GM21576 (cell line): ENCODE results near the gene MST1.

Source experiments
- ATAC-seq: cut with Tn5 transposase; IDR thresholded peaks from one replicate; pipeline ENCODE4 v1.9.1; 2021; ENCODE audit warnings: mild to moderate bottlenecking, moderate library complexity; ENCODE audit not compliant: unreplicated experiment

MST1 gene

GRCh38 chr3:49658711-49659110 lies 30.6 kb downstream of the MST1 start:
- no peak for ATAC-seq

- ATAC-seq: no peak
Measured at GRCh38 chr3:49657208-49657915, 31.9 kb downstream of the MST1 start.

GRCh38 chr3:49656541-49657112 lies 32.6 kb downstream of the MST1 start:
- ATAC-seq: no peak

GRCh38 chr3:49655731-49656285 lies 33.5 kb downstream of the MST1 start:
- ATAC-seq: no peak

GRCh38 chr3:49654955-49655556 lies 34.2 kb downstream of the MST1 start:
- no peak for ATAC-seq

GRCh38 chr3:49654176-49654825 lies 35.0 kb downstream of the MST1 start:
- ATAC-seq: no peak

GRCh38 chr3:49653621-49654020 lies 35.7 kb downstream of the MST1 start:
- ATAC-seq: no peak

- no peak for ATAC-seq
Measured at GRCh38 chr3:49652903-49653415, 36.3 kb downstream of the MST1 start.

- no peak for ATAC-seq
Measured at GRCh38 chr3:49652218-49652902, 36.9 kb downstream of the MST1 start.

GRCh38 chr3:49650637-49651036 lies 38.6 kb downstream of the MST1 start:
- ATAC-seq: no peak

- no peak for ATAC-seq
Measured at GRCh38 chr3:49650177-49650576, 39.1 kb downstream of the MST1 start.

- ATAC-seq: no peak
Measured at GRCh38 chr3:49649576-49649975, 39.7 kb downstream of the MST1 start.

- no peak for ATAC-seq
Measured at GRCh38 chr3:49648354-49649019, 40.8 kb downstream of the MST1 start.

- no peak for ATAC-seq
Measured at GRCh38 chr3:49647741-49648140, 41.5 kb downstream of the MST1 start.

- ATAC-seq: no peak
Measured at GRCh38 chr3:49646236-49646635, 43.0 kb downstream of the MST1 start.

GRCh38 chr3:49644684-49645083 lies 44.6 kb downstream of the MST1 start:
- no peak for ATAC-seq

GRCh38 chr3:49642708-49643145 lies 46.5 kb downstream of the MST1 start:
- ATAC-seq: no peak

GRCh38 chr3:49641921-49642707 lies 47.2 kb downstream of the MST1 start:
- no peak for ATAC-seq

- no peak for ATAC-seq
Measured at GRCh38 chr3:49641292-49641691, 48.0 kb downstream of the MST1 start.
